Mucosa of descending colon (tissue), 3 donors: ENCODE measurements around the gene JPH3. TPM values are rescaled to one million over a fixed set of nuclear protein-coding genes. Genes with fewer than 3 reads are reported as not detected.
"Not testable (repeated sequence)": the region's sequence is repeated elsewhere in the genome, so short reads cannot be mapped to it uniquely, and the experiment has no call there.

Source experiments
- ATAC-seq: fragments of 200-7000 bp; cut with Tn5 transposase; one replicate; pipeline ENCODE4 v1.9.1; 2020; ENCODE audit warnings: mild to moderate bottlenecking, moderate library complexity
- DNase-seq, 3 donors: peaks; one replicate each; pipeline ENCODE4 v3.0.0-alpha.2; 2020
- H3K36me3 ChIP-seq: fragments of 200-600 bp; one replicate; pipeline ENCODE4 v1.8.0; 2021; ENCODE audit warnings: low read depth, mild to moderate bottlenecking
- H3K4me1 ChIP-seq: fragments of 200-600 bp; one replicate; pipeline ENCODE4 v1.8.0; 2021; ENCODE audit warnings: low read depth, mild to moderate bottlenecking
- H3K4me3 ChIP-seq: fragments of 200-600 bp; one replicate; pipeline ENCODE4 v1.8.0; 2021; ENCODE audit warnings: mild to moderate bottlenecking
- H3K9me3 ChIP-seq: fragments of 200-600 bp; one replicate; pipeline ENCODE4 v1.8.0; 2021; ENCODE audit warnings: mild to moderate bottlenecking
- intact Hi-C, 2 donors: fragments of 100-400 bp; cut with DNase I in 1 of 2; cut with micrococcal nuclease in 1 of 2; formaldehyde crosslinking; loops; one replicate each; pipeline versions ENCODE4 v1.11.0 to v1.11.1; 2022; cut with DNase I, micrococcal nuclease
- total RNA-seq, 3 donors: library from RNA; stranded (reverse); fragmentation: NEBNext Ultra II Directional in 2 of 3; extraction: Animal tissue kit (Norgen Biotek cat#: 25700) in 2 of 3; gene quantifications; one replicate each; pipeline versions ENCODE4 v1.2.1 to v1.2.4, GENCODE V29; 2021 to 2023
- TF ChIP-seq, protein P1 (sequence below): fragments of 200-600 bp; IDR thresholded peaks from one replicate; pipeline ENCODE4 v1.8.0; 2022; ENCODE audit warnings: antibody characterized with exemption, mild to moderate bottlenecking
- donor health status: DM: no; HTN: no; CAD: no; lungs with moderate emphysema.
- donor health status: DM: no; HTN: no; CAD: no.
- donor health status: DM: no; HTN: yes; CAD: no.

Gene JPH3
- total RNA-seq, 3 donors from 2014 or later = 0.17 to 2.1 (median 0.84) TPM

DNA sequence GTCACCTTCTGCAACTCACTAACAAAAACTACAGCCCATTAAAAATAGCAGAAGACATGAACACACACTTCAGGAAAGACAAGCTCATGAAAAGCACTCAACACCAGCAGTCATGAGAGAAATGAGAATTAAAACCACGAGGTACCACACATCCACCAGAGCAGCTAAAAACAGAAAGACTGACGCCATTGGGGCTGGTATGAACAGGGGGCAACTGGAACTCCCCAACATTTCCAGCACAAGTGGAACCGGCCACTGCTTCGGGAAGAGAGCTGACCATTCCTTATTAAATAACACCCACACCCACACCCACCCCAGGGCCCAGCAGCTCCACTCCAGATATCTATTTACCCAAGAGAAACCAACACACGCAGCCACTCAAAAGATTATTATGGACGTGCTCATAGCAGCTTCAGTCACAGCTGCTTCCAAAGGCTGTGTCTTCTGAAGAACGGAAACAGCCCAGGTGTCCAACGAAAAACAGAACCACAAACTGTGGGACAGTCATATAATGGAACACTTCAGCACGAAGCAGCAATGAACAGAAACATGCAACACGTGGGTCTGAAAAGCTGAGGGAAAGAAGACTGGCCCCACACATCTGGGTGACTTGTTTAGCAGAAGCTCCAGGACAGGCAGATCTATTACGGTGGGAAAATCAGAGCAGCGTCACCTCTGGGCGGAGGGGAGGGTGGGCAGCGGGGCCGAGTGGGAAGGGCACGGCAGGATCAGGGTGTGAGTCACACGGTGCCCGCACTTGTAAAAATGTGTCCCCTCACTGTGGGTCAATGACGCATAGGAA is 122.4 kb downstream of the JPH3 start:
- H3K4me3 ChIP-seq = no peak overlapping the region

DNA sequence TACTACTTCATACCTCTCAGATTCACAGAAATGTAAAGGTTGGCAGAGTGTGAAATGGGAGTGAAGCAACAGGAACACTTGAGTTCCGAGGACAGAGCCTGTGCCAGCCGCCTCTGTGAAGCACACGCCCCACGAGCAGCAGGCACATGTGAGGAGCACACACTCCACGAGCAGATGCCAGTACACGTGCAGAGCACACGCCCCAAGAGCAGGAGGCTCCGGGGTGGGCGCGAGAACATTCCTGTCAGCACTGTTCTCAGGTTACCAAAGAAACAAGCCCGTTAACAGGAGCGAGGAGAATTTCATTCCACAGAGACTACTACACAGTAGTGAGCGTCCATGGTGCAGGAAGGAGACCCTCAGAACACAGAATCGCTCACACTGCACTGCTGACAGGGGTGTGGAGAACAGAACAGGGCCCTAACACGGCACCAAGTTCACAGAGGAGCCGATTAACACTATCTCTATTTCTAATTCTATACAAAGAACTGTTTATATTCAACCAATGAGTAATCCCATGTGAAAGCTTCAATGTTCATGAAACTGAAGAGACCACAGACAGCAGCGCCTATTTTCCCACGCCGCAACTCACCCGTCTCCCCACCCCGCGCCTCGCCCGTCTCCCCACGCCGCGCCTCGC is 123.4 kb downstream of the JPH3 start:
- H3K36me3 ChIP-seq = no peaks in the 10 kb centered on the region
- intact Hi-C loops = no loop called here
- ATAC-seq = no peak

More for the DNA sequence above, 122.4 kb downstream of the JPH3 start:
- TF ChIP-seq, protein P1, sequence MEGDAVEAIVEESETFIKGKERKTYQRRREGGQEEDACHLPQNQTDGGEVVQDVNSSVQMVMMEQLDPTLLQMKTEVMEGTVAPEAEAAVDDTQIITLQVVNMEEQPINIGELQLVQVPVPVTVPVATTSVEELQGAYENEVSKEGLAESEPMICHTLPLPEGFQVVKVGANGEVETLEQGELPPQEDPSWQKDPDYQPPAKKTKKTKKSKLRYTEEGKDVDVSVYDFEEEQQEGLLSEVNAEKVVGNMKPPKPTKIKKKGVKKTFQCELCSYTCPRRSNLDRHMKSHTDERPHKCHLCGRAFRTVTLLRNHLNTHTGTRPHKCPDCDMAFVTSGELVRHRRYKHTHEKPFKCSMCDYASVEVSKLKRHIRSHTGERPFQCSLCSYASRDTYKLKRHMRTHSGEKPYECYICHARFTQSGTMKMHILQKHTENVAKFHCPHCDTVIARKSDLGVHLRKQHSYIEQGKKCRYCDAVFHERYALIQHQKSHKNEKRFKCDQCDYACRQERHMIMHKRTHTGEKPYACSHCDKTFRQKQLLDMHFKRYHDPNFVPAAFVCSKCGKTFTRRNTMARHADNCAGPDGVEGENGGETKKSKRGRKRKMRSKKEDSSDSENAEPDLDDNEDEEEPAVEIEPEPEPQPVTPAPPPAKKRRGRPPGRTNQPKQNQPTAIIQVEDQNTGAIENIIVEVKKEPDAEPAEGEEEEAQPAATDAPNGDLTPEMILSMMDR = no peak
- no peaks in the 10 kb centered on the region for H3K36me3 ChIP-seq
- intact Hi-C loops = no loop called here
- no peaks in the 10 kb centered on the region for H3K4me1 ChIP-seq
- ATAC-seq = no peak
- DNase-seq = no peak
- no peaks in the 10 kb centered on the region for H3K9me3 ChIP-seq

DNA sequence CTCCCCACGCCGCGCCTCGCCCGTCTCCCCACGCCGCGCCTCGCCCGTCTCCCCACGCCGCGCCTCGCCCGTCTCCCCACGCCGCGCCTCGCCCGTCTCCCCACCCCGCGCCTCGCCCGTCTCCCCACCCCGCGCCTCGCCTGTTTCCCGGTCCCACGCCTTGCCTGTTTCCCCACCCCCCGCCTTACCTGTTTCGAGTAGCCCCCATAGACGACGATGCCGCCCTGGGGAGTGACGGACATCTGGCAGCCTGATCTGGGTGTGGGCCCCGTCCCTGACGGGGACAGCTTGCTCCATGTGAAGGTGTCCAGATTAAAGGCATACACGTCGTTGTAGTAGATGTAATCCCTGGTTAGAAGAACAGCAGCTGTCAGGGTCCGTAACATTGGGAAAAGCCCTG is 124.3 kb downstream of the JPH3 start:
- H3K36me3 ChIP-seq, H3K4me3 ChIP-seq, intact Hi-C loops, H3K4me1 ChIP-seq, DNase-seq, ATAC-seq, H3K9me3 ChIP-seq: not testable (repeated sequence)

More for the DNA sequence above, 123.4 kb downstream of the JPH3 start:
- TF ChIP-seq, protein P1 = no peak
- DNase-seq = no peak
- H3K4me1 ChIP-seq = no peaks in the 10 kb centered on the region
- no peaks in the 10 kb centered on the region for H3K9me3 ChIP-seq
- no peak overlapping the region for H3K4me3 ChIP-seq

DNA sequence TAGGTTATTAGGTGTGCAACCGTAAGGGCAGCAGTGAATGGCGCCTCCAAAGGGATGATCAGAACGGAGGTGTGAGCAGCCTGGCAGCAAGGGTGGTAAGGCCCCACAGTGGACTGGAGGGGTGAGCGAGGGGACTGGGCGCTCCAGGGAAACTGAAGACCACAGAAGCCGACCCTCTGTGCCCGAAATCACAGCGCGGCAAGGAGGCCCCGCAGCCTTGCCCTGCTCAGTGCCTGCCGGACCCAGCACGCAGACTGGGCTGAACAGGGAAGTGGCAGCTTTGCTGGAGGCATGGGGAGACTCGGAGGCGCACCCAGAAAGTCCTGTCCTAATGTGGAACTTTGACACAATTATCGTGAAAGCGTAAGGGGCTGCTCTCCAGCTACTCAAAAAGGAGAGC is 125.0 kb downstream of the JPH3 start:
- ATAC-seq = no peak
- TF ChIP-seq, protein P1 = no peak
- intact Hi-C loops = no loop called here
- DNase-seq = no peak
- Histone ChIP-seq H3K36me3 (no peaks in the 10 kb centered on the region), H3K9me3 (no peaks in the 10 kb centered on the region), H3K4me3 (no peak overlapping the region), H3K4me1 (no peaks in the 10 kb centered on the region)

DNA sequence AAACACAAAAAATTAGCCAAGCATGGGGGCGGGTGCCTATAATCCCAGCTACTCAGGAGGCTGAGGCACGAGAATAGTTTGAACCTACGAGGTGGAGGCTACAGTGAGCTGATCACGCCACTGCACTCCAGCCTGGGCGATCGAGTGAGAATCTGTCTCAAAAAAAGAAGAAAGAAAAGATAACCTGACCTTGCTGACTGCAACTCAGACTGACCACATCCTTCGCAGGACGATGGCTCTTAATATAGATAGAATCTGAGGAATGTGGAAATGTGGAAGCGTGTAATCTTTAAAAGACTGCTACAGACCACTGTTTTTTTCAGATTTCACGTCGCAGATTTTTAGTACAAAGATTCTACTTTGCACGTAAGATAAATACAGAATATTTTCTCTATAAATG is 125.7 kb downstream of the JPH3 start:
- H3K4me1 ChIP-seq = no peaks in the 10 kb centered on the region
- intact Hi-C loops = no loop called here
- DNase-seq (no peak), ATAC-seq (no peak)
- TF ChIP-seq, protein P1 = no peak
- no peaks in the 10 kb centered on the region for H3K9me3 ChIP-seq
- H3K36me3 ChIP-seq = no peaks in the 10 kb centered on the region
- H3K4me3 ChIP-seq = no peak overlapping the region

DNA sequence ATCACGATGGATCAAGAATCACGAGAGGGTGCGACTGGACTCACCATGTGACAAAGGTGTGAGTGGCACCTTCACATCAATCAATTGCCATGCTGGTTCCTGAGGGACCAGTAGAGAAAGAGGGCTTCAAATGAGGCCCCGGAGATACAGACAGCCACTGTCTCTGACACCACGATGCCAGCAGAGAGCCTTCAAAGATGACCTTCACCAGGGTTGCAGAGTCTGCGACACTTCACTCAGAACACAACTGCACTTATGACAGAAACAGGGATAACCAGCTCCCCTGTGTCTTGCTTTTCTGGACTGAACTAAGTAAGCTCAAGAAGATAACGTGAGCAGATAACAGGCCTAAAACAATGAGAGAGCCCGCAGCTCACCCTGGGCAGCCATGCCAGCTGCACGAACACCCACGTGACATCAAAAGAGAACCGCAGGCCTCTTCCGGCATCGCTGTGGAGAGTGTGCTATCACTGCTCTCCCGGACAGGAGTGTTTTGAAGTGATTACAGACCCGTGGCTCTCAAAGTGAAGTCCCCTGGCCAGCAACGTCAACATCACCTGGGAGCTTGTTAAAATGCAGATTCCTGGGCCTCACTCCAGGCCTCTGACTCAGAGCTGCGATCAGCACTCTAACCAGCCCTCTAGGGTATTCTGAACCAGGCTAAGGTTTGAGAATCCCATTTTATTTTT is 127.1 kb downstream of the JPH3 start:
- TF ChIP-seq, protein P1 = no peak
- Histone ChIP-seq H3K9me3 (no peaks in the 10 kb centered on the region), H3K4me1 (no peaks in the 10 kb centered on the region), H3K4me3 (no peak overlapping the region), H3K36me3 (no peaks in the 10 kb centered on the region)
- intact Hi-C loops = no loop called here
- DNase-seq (no peak), ATAC-seq (peak; percentile 16)
